IMR-90 (cell line): ENCODE results near the gene LAMC3. TPM values are rescaled to one million over a fixed set of nuclear protein-coding genes. Genes with fewer than 3 reads are reported as not detected.

Experiments used
- ATAC-seq: fragments of 200-7000 bp; cut with Tn5 transposase; 2 replicates; pipeline ENCODE4 v1.9.1; 2020; ENCODE audit warnings: low read depth, mild to moderate bottlenecking, moderate library complexity
- BruUV-seq: library from RNA; stranded (reverse); fragments of 400-500 nt; replicated peaks from 2 replicates; lab custom pipeline; 2021; lab: Mats Ljungman, UMichigan
- CTCF ChIA-PET: fragments of 300-600 bp; formaldehyde crosslinking; extraction: SDS; loops from one replicate; lab custom pipeline; 2021; ENCODE audit warnings: antibody characterized with exemption; lab: Yijun Ruan, JAX
- POLR2A ChIA-PET: fragments of 300-600 bp; sonication (Branson Sonifier 250); formaldehyde crosslinking; loops from one replicate; lab custom pipeline; 2022; ENCODE audit warnings: antibody characterized with exemption; ENCODE audit not compliant: unreplicated experiment; lab: Charles Lee
- DNase-seq: peaks from one replicate; pipeline ENCODE4 v3.0.0; 2013
- H2AFZ ChIP-seq: replicated peaks from 2 replicates; pipeline ENCODE3; 2013; ENCODE audit warnings: low read length, mild to moderate bottlenecking; ENCODE audit not compliant: poor library complexity
- H2AK5ac ChIP-seq: 2 replicates; pipeline ENCODE4 v1.6.1; 2013; ENCODE audit warnings: low read depth, low read length, inconsistent platforms
- H2AK9ac ChIP-seq: replicated peaks from 2 replicates; pipeline ENCODE3; 2013; ENCODE audit warnings: mild to moderate bottlenecking, low read depth, low read length, moderate library complexity; ENCODE audit not compliant: poor library complexity
- H2BK120ac ChIP-seq: 2 replicates; pipeline ENCODE4 v1.6.1; 2013; ENCODE audit warnings: low read depth, low read length, inconsistent platforms
- H2BK15ac ChIP-seq: 3 replicates; pipeline ENCODE4 v1.6.1; 2013; ENCODE audit warnings: low read depth, low read length, inconsistent platforms
- H2BK20ac ChIP-seq: 2 replicates; pipeline ENCODE4 v1.6.1; 2013; ENCODE audit warnings: low read depth, mild to moderate bottlenecking, inconsistent platforms, low read length, moderate library complexity
- H2BK5ac ChIP-seq: 2 replicates; pipeline ENCODE4 v1.6.1; 2013; ENCODE audit warnings: mild to moderate bottlenecking, low read depth, low read length, inconsistent platforms; ENCODE audit not compliant: poor library complexity, severe bottlenecking
- H3K14ac ChIP-seq: replicated peaks from 2 replicates; pipeline ENCODE4 v1.6.1; 2013; ENCODE audit warnings: low read depth, low read length, inconsistent platforms
- H3K18ac ChIP-seq: 2 replicates; pipeline ENCODE4 v1.6.1; 2013; ENCODE audit warnings: low read depth, low read length, control low read depth
- H3K23ac ChIP-seq: 2 replicates; pipeline ENCODE4 v1.6.1; 2013; ENCODE audit warnings: low read depth, low read length, inconsistent platforms
- H3K27ac ChIP-seq: 2 replicates; pipeline ENCODE4 v1.5.1; 2013; ENCODE audit warnings: mild to moderate bottlenecking, control low read depth, low read length; ENCODE audit not compliant: insufficient read depth
- H3K27me3 ChIP-seq: 2 replicates; pipeline ENCODE4 v1.6.1; 2013; ENCODE audit warnings: low read length; ENCODE audit not compliant: control insufficient read depth, insufficient read depth
- H3K36me3 ChIP-seq: 2 replicates; pipeline ENCODE4 v1.6.1; 2013; ENCODE audit warnings: low read length, mixed read lengths; ENCODE audit not compliant: control insufficient read depth, insufficient read depth
- H3K4ac ChIP-seq: 2 replicates; pipeline ENCODE4 v1.6.1; 2013; ENCODE audit warnings: low read depth, low read length, inconsistent platforms
- H3K4me1 ChIP-seq: 2 replicates; pipeline ENCODE4 v1.6.1; 2013; ENCODE audit warnings: low read length, mixed read lengths; ENCODE audit not compliant: control insufficient read depth, insufficient read depth
- H3K4me2 ChIP-seq: 2 replicates; pipeline ENCODE4 v1.6.1; 2013; ENCODE audit warnings: low read depth, mild to moderate bottlenecking, control low read depth, low read length, moderate library complexity
- H3K4me3 ChIP-seq: 2 replicates; pipeline ENCODE4 v1.5.1; 2013; ENCODE audit warnings: low read depth, mild to moderate bottlenecking, control low read depth, low read length, moderate library complexity; ENCODE audit not compliant: insufficient read depth
- H3K56ac ChIP-seq: 2 replicates; pipeline ENCODE4 v1.6.1; 2013; ENCODE audit warnings: low read length, inconsistent platforms; ENCODE audit not compliant: insufficient read depth; ENCODE audit errors: extremely low read depth
- H3K79me1 ChIP-seq, 2 experiments: 2 replicates each; pipeline ENCODE4 v1.6.1; 2013; ENCODE audit warnings: low read length in 2 of 2, inconsistent platforms in 1 of 2, low read depth in 1 of 2
- H3K9ac ChIP-seq: 2 replicates; pipeline ENCODE4 v1.6.1; 2013; ENCODE audit warnings: low read depth, low read length, control low read depth
- H3K9me1 ChIP-seq: 2 replicates; pipeline ENCODE4 v1.6.1; 2013; ENCODE audit warnings: low read length, inconsistent platforms; ENCODE audit not compliant: insufficient read depth
- H3K9me3 ChIP-seq: 2 replicates; pipeline ENCODE4 v1.6.1; 2013; ENCODE audit warnings: low read length; ENCODE audit not compliant: control insufficient read depth, insufficient read depth
- H4K20me1 ChIP-seq: 2 replicates; pipeline ENCODE4 v1.6.1; 2013; ENCODE audit warnings: low read length, inconsistent platforms; ENCODE audit not compliant: insufficient read depth
- H4K5ac ChIP-seq: 2 replicates; pipeline ENCODE4 v1.6.1; 2013; ENCODE audit warnings: mild to moderate bottlenecking, low read depth, low read length, control low read depth
- H4K8ac ChIP-seq, 2 experiments: 2 replicates each; pipeline ENCODE4 v1.6.1; 2013; ENCODE audit warnings: low read depth in 2 of 2, low read length in 2 of 2, control low read depth in 1 of 2, inconsistent platforms in 1 of 2
- H4K91ac ChIP-seq: 2 replicates; pipeline ENCODE4 v1.6.1; 2013; ENCODE audit warnings: low read depth, low read length, inconsistent platforms; ENCODE audit not compliant: insufficient read depth
- BHLHE40 ChIP-seq: fragments of 150-350 bp; IDR thresholded peaks from 2 replicates; pipeline ENCODE4 v1.6.1; 2016; ENCODE audit warnings: mild to moderate bottlenecking, low read depth, low read length
- CHD1 ChIP-seq: IDR thresholded peaks from 2 replicates; pipeline ENCODE4 v1.6.1; 2012; ENCODE audit warnings: low read depth, low read length, improper control_type of control experiment
- CTCF ChIP-seq: conservative IDR thresholded peaks from 2 replicates; pipeline ENCODE4 v1.5.1; 2012; ENCODE audit warnings: mild to moderate bottlenecking, low read depth, low read length, improper control_type of control experiment
- FOS ChIP-seq: fragments of 150-350 bp; IDR thresholded peaks from 2 replicates; pipeline ENCODE4 v1.6.1; 2016; ENCODE audit warnings: low read depth, low read length
- MXI1 ChIP-seq: IDR thresholded peaks from 2 replicates; pipeline ENCODE4 v1.6.1; 2012; ENCODE audit warnings: low read depth, mild to moderate bottlenecking, low read length, moderate library complexity, borderline replicate concordance
- NFE2L2 ChIP-seq: fragments of 150-350 bp; IDR thresholded peaks from 2 replicates; pipeline ENCODE4 v1.6.1; 2016; ENCODE audit warnings: low read depth, mild to moderate bottlenecking, low read length
- POLR2A ChIP-seq: IDR thresholded peaks from 2 replicates; pipeline ENCODE4 v1.6.1; 2012; ENCODE audit warnings: mild to moderate bottlenecking, low read depth, low read length
- RAD21 ChIP-seq: IDR thresholded peaks from 2 replicates; pipeline ENCODE4 v1.6.1; 2012; ENCODE audit warnings: low read length, improper control_type of control experiment
- RCOR1 ChIP-seq: IDR thresholded peaks from 2 replicates; pipeline ENCODE4 v1.6.1; 2012; ENCODE audit warnings: mild to moderate bottlenecking, low read length, improper control_type of control experiment; ENCODE audit not compliant: insufficient replicate concordance
- RFX5 ChIP-seq: IDR thresholded peaks from 2 replicates; pipeline ENCODE4 v1.8.0; 2012; ENCODE audit warnings: low read depth, mild to moderate bottlenecking, low read length, moderate library complexity
- WGBS, 2 experiments: methylation state at CpG; one replicate each; pipeline versions ENCODE4 v1.1.5 to v1.1.7; 2013; ENCODE audit warnings: missing lambda C conversion rate in 2 of 2; ENCODE audit not compliant: insufficient read length in 1 of 2; ENCODE audit errors: extremely low coverage in 2 of 2; 5-methylcytosine and 5-hydroxymethylcytosine counted together
- dilution Hi-C: fragments of 300-500 bp; cut with HindIII; formaldehyde crosslinking; loops from one replicate; pipeline ENCODE4 v1.14.3; 2018; ENCODE audit warnings: low sequenced_read_pairs; ENCODE audit not compliant: unreplicated experiment
- in situ Hi-C: fragments of 300-500 bp; cut with MboI; formaldehyde crosslinking; loops from 3 replicates; pipeline ENCODE4 v1.14.3; 2019; ENCODE audit warnings: low sequenced_read_pairs, inconsistent platforms, mixed read lengths
- intact Hi-C: fragments of 100-400 bp; cut with micrococcal nuclease; formaldehyde crosslinking; loops from 2 replicates; pipeline ENCODE4 v1.10.0; 2022
- polyA plus RNA-seq, 3 experiments: library from polyadenylated mRNA; depleted of rRNA; stranded (reverse); fragments of >200 nt; gene quantifications; 2 replicates each; pipeline ENCODE4 v1.2.3, GENCODE V29; 2012; ENCODE audit warnings: low replicate concordance in 1 of 3
- total RNA-seq: library from RNA; depleted of rRNA; stranded (reverse); fragments of >200 nt; gene quantifications from 2 replicates; pipeline ENCODE4 v1.2.3, GENCODE V29; 2012

The LAMC3 gene
- total and polyA plus RNA-seq, 2 of the 4 experiments (the other 2 are of a cell fraction), result not detected

DNA sequence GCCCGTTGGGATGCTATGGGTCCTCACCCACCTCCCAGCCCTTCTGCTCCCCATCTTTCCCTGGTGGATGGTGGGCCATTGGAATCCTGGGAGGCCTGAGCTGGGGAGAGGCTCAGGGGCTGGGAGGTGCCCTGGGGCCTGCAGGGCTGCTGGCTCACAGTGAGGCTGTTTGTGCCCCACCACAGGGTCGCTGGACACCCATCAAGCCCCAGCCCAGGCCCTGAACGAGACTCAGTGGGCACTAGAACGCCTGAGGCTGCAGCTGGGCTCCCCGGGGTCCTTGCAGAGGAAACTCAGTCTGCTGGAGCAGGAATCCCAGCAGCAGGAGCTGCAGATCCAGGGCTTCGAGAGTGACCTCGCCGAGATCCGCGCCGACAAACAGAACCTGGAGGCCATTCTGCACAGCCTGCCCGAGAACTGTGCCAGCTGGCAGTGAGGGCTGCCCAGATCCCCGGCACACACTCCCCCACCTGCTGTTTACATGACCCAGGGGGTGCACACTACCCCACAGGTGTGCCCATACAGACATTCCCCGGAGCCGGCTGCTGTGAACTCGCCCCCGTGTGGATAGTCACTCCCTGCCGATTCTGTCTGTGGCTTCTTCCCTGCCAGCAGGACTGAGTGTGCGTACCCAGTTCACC is 82.5 kb downstream of the LAMC3 start:
- POLR2A ChIA-PET, result no interaction called here
- Histone ChIP-seq H2BK15ac (no peak overlapping the region), H2AK5ac (no peak overlapping the region), H3K27me3 (peaks cover 56% of the 10 kb centered on the region), H4K91ac (no peak overlapping the region), H4K8ac (no peak overlapping the region), H2BK120ac (no peak overlapping the region), H2BK5ac (no peak overlapping the region), H3K79me1 (no peaks in the 10 kb centered on the region), H3K4me3 (no peak overlapping the region), H3K9ac (no peak overlapping the region), H3K56ac (no peak overlapping the region), H4K20me1 (no peaks in the 10 kb centered on the region), H3K23ac (no peak overlapping the region), H3K9me1 (no peaks in the 10 kb centered on the region), H2AK9ac (no peak overlapping the region), H4K5ac (no peak overlapping the region), H3K4me1 (no peaks in the 10 kb centered on the region; the same call in 1 of the 2 replicates), H3K9me3 (0 out of 2 replicates have a peak, but pooled peaks cover 2% of the 10 kb centered on the region), H3K4ac (no peak overlapping the region), H3K36me3 (no peaks in the 10 kb centered on the region), H3K14ac (no peak overlapping the region), H3K4me2 (no peak overlapping the region), H3K27ac (no peak overlapping the region), H3K18ac (no peak overlapping the region), H2AFZ (no peak overlapping the region), H2BK20ac (no peak overlapping the region)
- ATAC-seq (no peak), DNase-seq (no peak)
- intact Hi-C loops, result no loop called here
- WGBS, 2 experiments, result 75% methylated on average over 11 of the region's 19 CpGs; no CpG with 5 or more reads in 1 of the 2 experiments
- BruUV-seq, result no TSS peak
- dilution Hi-C loops, result no loop called here
- in situ Hi-C loops, result no loop called here
- TF ChIP-seq MXI1 (no peak), BHLHE40 (no peak), RFX5 (no peak), RCOR1 (no peak), RAD21 (no peak), CHD1 (no peak), NFE2L2 (no peak), POLR2A (no peak), CTCF (no peak), FOS (no peak)
- CTCF ChIA-PET, result no interaction called here
